Measurements from ENCODE around the gene IGF2BP3. TPM values are rescaled to one million over a fixed set of nuclear protein-coding genes. Genes with fewer than 3 reads are reported as not detected.
"Not testable (repeated sequence)": the region's sequence is repeated elsewhere in the genome, so short reads cannot be mapped to it uniquely, and the experiment has no call there.

IGF2BP3 gene
- total RNA-seq, 2 experiments from 2014 or later, result 0.04 to 0.67 TPM

DNA sequence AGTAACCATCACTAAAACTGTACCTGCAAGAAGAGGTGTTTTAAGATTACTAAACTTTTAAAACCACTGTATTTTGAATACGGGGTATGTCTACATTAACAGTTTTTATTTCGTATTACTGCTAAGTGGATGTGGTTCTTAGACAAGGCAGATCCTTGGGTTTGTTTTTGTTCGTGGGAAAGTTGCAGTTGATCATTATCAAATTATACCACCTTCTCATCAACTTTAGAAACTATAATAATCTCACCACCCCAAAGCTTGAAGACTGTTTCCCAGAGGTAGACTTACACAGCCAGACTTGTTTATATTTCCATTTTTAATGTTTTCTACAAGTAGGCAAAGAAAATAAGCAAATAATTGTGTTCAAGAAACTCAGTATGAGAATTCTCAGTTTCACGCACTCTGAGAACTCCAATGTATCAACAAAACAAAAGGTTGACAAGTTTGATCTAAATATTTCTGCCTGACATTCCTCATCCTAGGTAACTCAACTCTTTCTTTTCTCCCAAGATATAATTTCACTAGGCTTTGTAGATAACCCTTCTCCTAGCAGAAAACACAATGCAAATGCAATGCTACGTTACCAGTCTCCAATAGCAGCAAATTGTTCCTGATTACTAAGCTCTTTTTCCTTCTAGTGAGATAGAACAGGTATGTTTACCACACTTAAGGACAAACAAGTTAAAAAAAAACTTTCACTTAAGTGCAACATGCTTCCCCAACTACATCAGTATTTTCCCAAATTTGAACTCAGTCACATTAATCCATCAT is 36.0 kb downstream of the IGF2BP3 start:
- ChIA-PET CTCF (interaction anchor here (0.6 kb wide), 1 partner anchor 11 kb away, joined by 3 read pairs; no protein-coding TSS in a partner anchor), POLR2A (no interaction called here)

DNA sequence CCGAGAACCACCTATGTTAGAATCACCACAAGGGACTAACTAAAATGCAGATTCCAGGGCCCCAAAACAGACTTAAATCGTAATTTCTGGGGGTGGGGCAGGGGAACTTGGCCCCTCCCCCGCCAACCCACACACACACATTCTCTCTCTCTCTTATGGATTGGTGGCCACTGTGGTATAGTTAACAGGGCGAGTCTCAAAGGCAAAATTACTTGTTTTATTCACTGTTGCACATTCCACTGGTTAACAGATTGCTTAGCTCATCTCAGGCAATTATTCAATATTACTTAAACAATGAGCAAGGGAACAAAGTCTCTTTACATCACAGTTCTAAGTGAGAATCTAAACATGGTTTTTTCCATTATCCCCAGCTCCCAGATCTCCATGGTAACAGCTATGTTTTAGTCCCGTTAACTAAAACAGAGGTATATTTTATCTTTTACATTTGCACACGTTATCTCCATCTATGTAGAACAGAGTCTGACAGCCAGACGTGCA is 38.5 kb downstream of the IGF2BP3 start:
- ChIA-PET POLR2A (no interaction called here), CTCF (no interaction called here)

DNA sequence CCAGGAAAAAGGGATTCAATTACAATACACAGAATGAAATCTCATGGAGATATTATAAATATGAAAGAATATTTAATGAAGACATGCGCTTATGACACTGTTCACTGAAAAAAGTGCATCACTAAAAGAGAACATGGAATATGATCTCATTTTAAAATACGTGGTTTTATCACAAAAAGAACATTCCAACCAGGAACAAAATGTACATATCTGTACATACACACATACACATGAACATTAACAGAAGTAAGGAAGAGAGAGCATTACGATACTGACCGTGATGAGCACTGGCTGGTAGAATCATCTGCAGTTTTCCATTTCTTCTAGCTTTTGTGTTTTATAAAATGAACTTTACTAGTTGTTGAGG is 39.4 kb downstream of the IGF2BP3 start:
- ChIA-PET CTCF (interaction anchor here (1.2 to 1.5 kb wide), 3 partner anchors 10 to 116 kb away, joined by 3 to 7 read pairs (median 3); no protein-coding TSS in a partner anchor), POLR2A (no interaction called here)

DNA sequence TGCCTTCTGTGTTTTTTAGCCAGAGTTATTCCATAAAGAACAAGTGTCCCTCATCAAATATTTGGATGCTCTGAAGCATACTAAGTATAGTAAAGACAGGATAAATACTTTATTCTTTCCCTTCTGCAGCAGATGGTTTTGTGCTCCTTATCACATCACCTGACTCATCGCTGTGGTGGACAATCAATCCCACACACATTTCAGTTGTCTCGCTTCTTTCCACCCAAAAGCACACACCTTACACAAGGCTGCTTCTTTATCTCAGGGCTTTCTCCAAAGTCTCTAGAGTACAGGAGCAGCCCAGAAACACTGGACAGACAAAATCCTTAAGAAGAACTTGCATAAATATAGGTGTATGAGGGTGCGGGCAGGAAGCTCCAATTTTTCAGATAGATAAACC is 43.4 kb downstream of the IGF2BP3 start:
- ChIA-PET CTCF (no interaction called here), POLR2A (no interaction called here)

DNA sequence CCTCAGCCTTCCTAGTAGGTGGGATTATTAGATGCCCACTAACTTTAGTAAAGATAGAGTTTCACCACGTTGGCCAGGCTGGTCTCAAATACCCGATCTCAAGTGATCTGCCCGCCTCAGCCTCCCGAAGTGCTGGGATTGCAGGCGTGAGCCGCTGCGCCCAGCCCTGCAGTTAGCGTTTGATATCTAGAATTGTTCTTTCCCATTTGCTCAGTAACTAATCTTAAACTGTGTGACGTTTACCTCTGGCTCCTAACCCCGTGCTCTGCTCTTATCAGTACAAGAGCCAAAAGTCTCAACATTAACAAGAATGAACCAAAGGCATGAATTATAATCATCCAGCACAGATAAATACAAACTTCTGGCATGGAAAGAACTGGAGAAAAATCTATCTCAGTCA is 47.4 kb downstream of the IGF2BP3 start:
- CTCF ChIA-PET, result no interaction called here

DNA sequence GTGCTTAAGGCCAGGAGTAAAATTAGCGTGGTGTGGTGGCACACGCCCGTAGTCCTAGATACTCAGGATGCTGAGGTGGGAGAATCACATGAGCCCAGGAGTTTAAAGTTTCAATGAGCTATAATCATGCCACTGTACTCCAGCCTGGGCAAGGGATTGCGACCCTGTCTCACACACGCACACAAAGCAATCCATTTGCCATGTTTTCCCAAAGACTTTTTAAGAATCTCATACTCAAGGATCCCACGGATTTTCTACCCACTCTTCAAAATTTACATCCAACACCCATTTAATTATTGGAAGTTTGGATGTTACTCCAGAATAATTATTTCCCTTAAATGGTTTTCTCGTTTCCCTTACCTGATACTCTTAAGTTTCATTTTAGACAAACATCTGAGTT is 47.9 kb downstream of the IGF2BP3 start:
- CTCF ChIA-PET, result no interaction called here

More for the DNA sequence above, 47.4 kb downstream of the IGF2BP3 start:
- POLR2A ChIA-PET, result no interaction called here

DNA sequence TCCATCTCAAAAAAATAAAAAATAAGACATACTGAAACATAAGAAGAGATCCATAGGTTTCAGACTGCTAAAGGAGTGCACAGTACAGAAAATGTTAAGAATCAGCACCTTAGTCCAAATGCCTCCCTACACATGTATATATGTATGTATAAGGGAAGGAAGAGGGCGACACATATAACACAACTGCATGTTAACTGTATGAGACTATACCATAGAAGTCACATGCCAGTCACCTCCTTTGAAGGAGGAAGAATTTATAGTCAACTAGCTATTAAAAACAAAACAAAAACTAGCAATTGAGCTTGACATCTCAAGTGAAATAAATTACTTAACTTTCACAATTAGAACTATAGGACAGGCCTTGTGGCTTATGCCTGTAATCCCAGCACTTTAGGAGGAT is 50.4 kb downstream of the IGF2BP3 start:
- POLR2A ChIA-PET, result no interaction called here

More for the DNA sequence above, 47.9 kb downstream of the IGF2BP3 start:
- POLR2A ChIA-PET, result no interaction called here

DNA sequence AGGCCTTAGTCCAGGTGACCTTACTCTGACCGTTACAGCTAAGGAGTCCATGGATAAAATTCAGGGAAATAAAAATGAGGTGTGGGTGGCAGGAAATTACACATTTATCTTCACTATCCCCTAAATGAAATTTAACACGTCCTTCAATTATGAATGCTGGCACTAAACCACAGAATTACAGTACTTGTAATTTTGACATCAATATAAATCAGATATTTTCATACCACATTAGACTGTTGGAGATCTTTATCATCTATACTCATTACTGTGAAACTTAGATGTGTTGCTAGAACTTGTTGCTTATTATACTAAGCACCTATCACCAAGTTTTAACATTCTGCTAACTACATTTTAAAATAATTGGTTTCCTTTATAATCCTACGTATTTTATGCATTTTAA is 51.1 kb downstream of the IGF2BP3 start:
- CTCF ChIA-PET, result no interaction called here
- POLR2A ChIA-PET, result no interaction called here

More for the DNA sequence above, 50.4 kb downstream of the IGF2BP3 start:
- CTCF ChIA-PET, result interaction anchor here (1.0 kb wide), 1 partner anchor 127 kb away, joined by 3 read pairs; no protein-coding TSS in a partner anchor

DNA sequence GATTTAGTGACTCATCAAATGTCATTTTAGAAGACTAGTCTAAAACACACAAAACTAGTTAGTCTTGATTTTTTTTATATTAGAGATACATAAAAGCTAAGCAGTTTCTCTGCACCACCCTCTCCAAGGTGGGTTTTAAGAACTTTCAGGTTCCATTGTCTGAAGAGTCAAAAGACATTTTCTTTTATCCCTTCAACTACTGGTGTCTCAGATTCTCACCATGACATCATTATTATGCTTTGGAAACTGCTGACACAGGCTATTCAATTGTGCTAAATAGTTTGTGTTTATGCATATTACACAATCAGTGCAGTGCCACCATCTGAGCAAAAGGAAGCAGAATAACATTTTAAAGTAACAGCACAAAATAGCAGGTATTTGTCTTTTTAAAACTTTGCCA is 52.2 kb downstream of the IGF2BP3 start:
- ChIA-PET CTCF (no interaction called here), POLR2A (no interaction called here)

DNA sequence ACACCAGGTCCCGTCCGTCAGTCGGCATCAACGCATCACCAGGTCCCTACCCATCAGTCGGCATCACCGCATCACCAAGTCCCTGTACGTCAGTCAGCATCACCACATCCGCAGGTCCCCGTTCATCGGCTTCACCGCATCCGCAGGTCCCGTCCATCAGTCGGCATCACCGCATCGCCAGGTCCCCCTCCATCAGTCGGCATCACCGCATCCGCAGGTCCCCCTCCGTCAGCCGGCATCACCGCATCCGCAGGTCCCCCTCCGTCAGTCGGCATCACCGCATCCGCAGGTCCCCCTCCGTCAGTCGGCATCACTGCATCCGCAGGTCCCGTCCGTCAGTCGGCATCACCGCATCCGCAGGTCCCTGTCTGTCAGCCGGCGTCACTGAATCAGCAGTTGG is 55.1 kb downstream of the IGF2BP3 start:
- ChIA-PET POLR2A (no interaction called here), CTCF (interaction anchor here (0.6 to 1.2 kb wide), 2 partner anchors 11 to 14 kb away, joined by 3 read pairs; no protein-coding TSS in a partner anchor)

DNA sequence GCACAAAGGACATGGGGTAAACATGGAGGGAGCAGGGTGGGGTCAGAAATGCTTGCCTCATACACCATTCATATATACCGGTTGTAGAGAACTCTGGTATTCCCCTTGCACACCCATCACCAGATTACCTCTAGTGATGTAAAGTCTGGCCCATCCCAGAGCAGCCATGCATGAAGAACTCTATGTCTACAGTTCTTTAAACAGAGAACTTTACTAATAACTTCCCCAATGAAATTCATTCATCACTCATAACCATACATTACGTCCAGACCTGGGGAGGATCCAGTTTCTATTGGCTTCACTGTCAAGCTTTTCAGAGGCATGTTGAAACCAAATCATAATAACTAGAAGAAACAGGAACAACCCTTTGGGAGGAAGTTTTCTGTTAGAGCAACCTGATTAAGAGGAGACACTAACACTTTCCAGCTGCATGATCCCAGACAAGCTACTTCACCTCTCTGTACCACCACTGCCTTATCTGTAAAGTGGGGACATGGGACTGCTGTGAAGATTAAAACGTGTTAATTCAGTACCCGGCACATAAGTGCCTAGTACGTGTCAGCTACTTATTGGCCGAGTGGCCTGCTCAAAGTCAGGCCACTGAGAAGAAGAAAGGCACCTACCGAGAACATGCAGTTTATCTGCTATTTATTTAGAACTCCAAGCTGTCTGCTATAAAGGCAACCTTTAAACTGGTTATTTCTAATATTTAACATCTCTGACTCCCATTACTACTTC is 59.7 kb downstream of the IGF2BP3 start:
- CTCF ChIA-PET, result no interaction called here
- POLR2A ChIA-PET, result no interaction called here

DNA sequence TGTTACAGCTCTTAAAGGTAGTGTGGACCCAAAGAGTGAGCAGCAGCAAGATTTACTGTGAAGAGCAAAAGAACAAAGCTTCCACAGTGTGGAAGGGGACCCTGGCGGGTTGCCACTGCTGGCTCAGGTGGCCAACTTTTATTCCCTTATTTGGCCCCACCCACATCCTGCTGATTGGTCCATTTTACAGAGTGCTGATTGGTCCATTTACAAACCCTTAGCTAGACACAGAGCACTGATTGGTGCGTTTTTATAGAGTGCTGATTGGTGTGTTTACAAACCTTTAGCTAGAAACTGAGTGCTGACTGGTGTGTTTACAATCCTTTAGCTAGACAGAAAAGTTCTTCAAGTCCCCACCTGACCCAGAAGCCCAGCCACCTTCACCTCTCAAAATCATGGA is 63.7 kb downstream of the IGF2BP3 start:
- POLR2A ChIA-PET, CTCF ChIA-PET: not testable (repeated sequence)

DNA sequence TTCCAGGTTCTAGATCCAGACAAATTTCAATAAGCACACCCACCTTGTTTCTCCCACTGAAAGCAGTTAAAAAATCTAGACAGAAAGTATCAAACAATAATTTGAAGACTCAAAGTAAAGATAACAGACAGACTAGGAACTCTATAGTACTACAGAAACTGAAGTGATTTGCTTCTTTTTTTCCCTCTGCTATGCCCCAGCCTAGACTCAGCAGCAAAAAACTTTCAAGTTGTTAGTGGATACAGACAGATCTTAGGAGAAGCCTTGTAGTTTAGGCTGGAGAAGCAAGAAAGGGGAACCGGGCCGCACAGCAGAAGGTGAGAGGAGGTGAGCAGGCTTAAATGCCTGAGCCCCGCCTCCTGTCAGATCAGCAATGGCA is 65.1 kb downstream of the IGF2BP3 start:
- CTCF ChIA-PET, result no interaction called here
- POLR2A ChIA-PET, result no interaction called here

DNA sequence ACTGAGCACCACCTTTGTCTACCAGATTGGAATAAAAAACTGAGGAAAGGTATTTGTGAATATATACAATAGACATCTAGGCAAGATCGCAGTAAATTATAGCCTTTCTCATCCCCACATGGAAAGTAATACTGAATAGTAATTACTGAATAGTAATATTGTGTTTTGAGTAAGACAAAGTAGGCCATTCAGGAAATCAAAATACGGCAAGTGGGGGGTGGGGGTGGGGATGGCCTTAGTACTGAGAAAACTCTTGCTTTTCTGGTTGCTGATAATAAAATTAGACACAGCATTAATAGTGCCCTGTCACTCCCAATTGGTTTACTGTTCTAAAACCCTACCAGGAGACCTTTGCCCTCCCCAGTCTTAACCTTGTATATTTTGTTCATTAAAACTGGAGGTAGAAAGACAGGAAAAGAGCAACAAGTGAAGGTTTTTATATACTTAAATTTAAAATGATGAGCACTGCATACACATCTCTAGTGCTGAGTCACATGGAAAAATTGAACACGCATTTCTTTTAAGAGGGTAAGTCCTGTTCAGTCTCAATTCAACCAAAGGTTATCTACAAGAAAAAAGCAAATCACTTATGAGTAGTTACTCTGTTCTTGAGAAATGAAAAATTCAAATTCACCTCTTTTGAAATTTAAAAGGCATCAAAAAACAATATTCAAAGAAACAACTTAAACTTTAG is 65.6 kb downstream of the IGF2BP3 start:
- POLR2A ChIA-PET, result no interaction called here
- CTCF ChIA-PET, result interaction anchor here (0.7 kb wide), 1 partner anchor 31 kb away, joined by 3 read pairs; no protein-coding TSS in a partner anchor

DNA sequence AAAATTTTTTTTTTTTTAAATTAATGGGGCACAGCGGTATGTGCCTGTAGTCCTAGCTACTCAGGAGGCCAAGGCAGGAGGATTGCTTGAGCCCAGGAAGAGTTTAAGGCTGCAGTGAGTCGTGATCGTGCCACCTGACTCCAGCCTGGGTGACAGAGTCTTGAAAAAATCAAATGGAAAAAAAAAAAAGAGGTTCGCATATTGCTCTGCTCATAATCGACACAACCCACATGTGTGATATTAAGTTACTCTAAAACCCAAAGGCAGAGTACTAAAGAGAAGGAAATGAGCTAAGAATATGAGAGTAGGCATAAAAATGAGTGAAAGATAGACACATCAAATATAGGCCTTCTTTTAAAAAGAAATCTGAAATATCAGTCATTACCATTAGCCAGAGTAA is 66.3 kb downstream of the IGF2BP3 start:
- CTCF ChIA-PET, result interaction anchor here (0.7 kb wide), 1 partner anchor 31 kb away, joined by 3 read pairs; no protein-coding TSS in a partner anchor
- POLR2A ChIA-PET, result no interaction called here

DNA sequence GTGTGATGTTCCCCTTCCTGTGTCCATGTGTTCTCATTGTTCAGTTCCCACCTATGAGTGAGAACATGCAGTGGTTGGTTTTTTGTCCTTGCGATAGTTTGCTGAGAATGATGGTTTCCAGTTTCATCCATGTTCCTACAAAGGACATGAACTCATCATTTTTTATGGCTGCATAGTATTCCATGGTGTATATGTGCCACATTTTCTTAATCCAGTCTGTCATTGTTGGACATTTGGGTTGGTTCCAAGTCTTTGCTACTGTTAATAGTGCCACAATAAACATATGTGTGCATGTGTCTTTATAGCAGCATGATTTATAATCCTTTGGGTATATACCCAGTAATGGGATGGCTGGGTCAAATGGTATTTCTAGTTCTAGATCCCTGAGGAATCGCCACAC is 72.2 kb downstream of the IGF2BP3 start:
- POLR2A ChIA-PET, CTCF ChIA-PET: not testable (repeated sequence)

DNA sequence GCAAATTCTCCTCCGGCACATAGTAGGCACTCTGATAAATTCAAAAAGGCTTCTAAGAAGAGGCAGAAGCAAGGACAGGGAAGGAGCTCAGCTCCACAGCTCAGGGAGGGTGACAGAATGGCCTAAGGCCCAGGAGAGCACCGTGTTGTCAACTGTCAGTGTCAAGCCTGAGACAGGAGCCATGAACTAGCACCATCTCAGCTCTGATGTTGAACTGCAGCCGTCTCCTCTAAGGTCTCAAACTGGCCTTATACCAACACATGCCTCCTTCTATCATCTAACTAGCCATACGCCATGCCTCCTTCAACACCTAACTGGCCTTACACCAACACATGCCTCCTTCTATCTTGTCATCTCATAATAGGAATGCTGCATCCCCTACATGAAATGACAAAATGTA is 73.0 kb downstream of the IGF2BP3 start:
- CTCF ChIA-PET, result no interaction called here
- POLR2A ChIA-PET, result no interaction called here

DNA sequence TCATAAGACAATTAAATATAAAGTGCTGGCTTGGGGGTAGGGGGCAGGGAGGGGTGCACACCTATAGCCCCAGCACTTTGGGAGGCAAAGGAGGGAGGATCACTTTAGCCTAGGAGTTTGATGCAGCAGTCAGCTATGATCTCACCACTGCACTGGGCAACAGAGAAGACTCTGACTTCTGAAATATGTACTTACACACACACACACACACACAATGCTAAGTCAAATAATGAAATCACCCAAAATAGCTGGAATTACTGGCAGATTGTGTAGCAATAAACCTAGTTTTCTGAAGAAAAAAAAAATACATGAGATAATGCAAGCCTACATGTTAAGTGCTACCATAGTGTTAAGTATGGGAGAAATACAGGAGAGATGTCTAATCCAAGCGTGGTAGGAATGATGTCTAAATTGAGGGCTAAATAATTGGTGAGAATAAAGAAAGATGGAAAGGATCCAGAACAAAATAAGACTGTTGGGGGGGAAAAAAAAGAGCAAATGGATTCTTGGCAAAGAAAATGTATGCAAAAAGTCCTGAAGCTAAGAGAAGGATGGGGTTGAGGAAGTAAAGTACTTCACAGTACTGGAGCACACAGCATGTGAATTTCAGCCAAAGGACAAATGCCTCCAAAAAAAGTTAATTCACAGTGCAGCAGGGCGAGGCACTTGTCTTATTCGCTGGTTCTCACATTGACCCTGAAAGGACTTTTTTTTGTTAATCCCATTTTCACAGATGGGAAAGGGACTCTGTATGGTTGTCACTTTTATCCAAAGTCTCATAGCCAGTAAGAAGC is 73.9 kb downstream of the IGF2BP3 start:
- CTCF ChIA-PET, result no interaction called here
- POLR2A ChIA-PET, result no interaction called here

DNA sequence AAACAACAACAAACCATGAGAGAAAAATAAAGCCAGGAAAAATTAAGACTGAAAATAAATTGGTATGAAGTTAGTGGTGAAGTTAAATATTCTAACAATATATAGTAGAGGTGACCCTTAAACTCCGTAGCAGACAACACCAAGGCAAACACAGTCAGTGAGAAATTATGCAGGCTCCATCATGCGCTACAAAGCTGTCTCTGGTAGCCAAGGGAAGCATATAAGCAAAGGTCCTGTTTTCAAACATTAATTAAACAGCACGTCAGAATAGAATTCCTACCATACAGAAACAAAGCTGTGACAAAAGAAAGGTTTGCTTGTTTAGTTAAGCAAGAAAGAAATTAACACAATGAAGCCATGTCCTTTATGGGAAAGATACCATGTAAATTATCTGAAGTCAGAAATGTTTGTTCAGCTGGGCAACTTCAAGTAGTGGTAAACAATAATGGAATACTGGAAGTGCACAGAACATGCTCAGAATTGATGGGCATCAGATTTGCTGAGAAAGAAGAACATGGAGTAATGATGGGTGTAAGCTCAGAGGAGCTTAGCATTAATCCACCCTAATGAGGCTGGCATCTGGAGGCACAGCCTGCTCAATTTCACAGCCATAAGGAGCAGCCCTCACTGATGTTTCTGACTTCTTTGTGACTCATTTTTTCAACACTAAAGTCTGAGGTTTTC is 75.7 kb downstream of the IGF2BP3 start:
- CTCF ChIA-PET, result no interaction called here
- POLR2A ChIA-PET, result interaction anchor here (0.6 kb wide), 1 partner anchor 509 kb away, joined by 4 read pairs; no protein-coding TSS in a partner anchor
